HuH-7 (cell line): ENCODE data around the gene ARRB2.
"Not testable (repeated sequence)": the region's sequence is repeated elsewhere in the genome, so short reads cannot be mapped to it uniquely, and the experiment has no call there.

Experiments
- DNase-seq: peaks from one replicate; pipeline ENCODE4 v3.0.0; 2011; ENCODE audit warnings: low spot score

Gene ARRB2

GRCh38 chr17:4703330-4703691 lies 7.1 kb upstream of the ARRB2 start:
- no peak for DNase-seq

GRCh38 chr17:4704574-4704907 lies 5.9 kb upstream of the ARRB2 start:
- DNase-seq: not testable (repeated sequence)

GRCh38 chr17:4704991-4705390 lies 5.4 kb upstream of the ARRB2 start:
- no peak for DNase-seq

GRCh38 chr17:4706121-4706520 lies 4.3 kb upstream of the ARRB2 start:
- DNase-seq: no peak

GRCh38 chr17:4708436-4708835 lies 2.0 kb upstream of the ARRB2 start:
- no peak for DNase-seq

GRCh38 chr17:4710693-4711634 lies 532 bp downstream of the ARRB2 start:
- no peak for DNase-seq

- DNase-seq: no peak
These were observed 1.3 kb downstream of the ARRB2 start for GRCh38 chr17:4711661-4712181.

GRCh38 chr17:4712526-4712925 lies 2.1 kb downstream of the ARRB2 start:
- DNase-seq: no peak

- not testable (repeated sequence) for DNase-seq
These were observed 4.1 kb downstream of the ARRB2 start for GRCh38 chr17:4714340-4715062.

- no peak for DNase-seq
These were observed 4.8 kb downstream of the ARRB2 start for GRCh38 chr17:4715063-4715744.

- DNase-seq: no peak
These were observed 5.6 kb downstream of the ARRB2 start for GRCh38 chr17:4716081-4716480.

GRCh38 chr17:4717791-4718190 lies 7.4 kb downstream of the ARRB2 start:
- DNase-seq: no peak

GRCh38 chr17:4718276-4718675 lies 7.8 kb downstream of the ARRB2 start:
- DNase-seq: no peak

- DNase-seq: no peak
These were observed 8.7 kb downstream of the ARRB2 start for GRCh38 chr17:4719146-4719545.

- no peak for DNase-seq
These were observed 9.3 kb downstream of the ARRB2 start for GRCh38 chr17:4719684-4720221.

GRCh38 chr17:4720787-4721186 lies 10.4 kb downstream of the ARRB2 start:
- no peak for DNase-seq

- DNase-seq: peak; percentile 60
These were observed 11.0 kb downstream of the ARRB2 start for GRCh38 chr17:4721203-4722135.

- DNase-seq: no peak
These were observed 12.3 kb downstream of the ARRB2 start for GRCh38 chr17:4722678-4723240.

GRCh38 chr17:4724650-4725049 lies 14.2 kb downstream of the ARRB2 start:
- DNase-seq: no peak

- DNase-seq: no peak
These were observed 15.3 kb downstream of the ARRB2 start for GRCh38 chr17:4725646-4726310.
